Skeletal muscle satellite cell (primary cell): ENCODE data around the gene EVC2.
A peak's percentile ranks its signal among the peaks of the same experiment; 100 is the strongest.

Experiments
- H3K27me3 ChIP-seq: 2 replicates; pipeline ENCODE4 v1.7.0; 2013; ENCODE audit warnings: low read length; ENCODE audit not compliant: control insufficient read depth, insufficient read depth
- H3K36me3 ChIP-seq: 2 replicates; pipeline ENCODE4 v1.7.0; 2013; ENCODE audit warnings: mild to moderate bottlenecking, control low read depth, low read length; ENCODE audit not compliant: insufficient read depth
- H3K4me1 ChIP-seq: 2 replicates; pipeline ENCODE4 v1.7.0; 2013; ENCODE audit warnings: low read length; ENCODE audit not compliant: control insufficient read depth, insufficient read depth
- H3K4me2 ChIP-seq: 2 replicates; pipeline ENCODE4 v1.7.0; 2013; ENCODE audit warnings: mild to moderate bottlenecking, low read length
- H3K4me3 ChIP-seq: 2 replicates; pipeline ENCODE4 v1.7.0; 2013; ENCODE audit warnings: low read length
- H3K9ac ChIP-seq: 2 replicates; pipeline ENCODE4 v1.7.0; 2013; ENCODE audit warnings: mild to moderate bottlenecking, low read depth, low read length, moderate library complexity
- H3K9me3 ChIP-seq: replicated peaks from 2 replicates; pipeline ENCODE4 v1.7.0; 2013; ENCODE audit warnings: mild to moderate bottlenecking, control low read depth, low read length

EVC2 gene

GRCh38 chr4:5710065-5710960, 2.0 kb upstream of the EVC2 start:
- Histone ChIP-seq H3K9ac (peak overlapping the region; percentile 88), H3K4me1 (peaks cover 56% of the 10 kb centered on the region), H3K27me3 (no peaks in the 10 kb centered on the region)

GRCh38 chr4:5709207-5709575, 832 bp upstream of the EVC2 start:
- peak overlapping the region; percentile 97 for H3K4me2 ChIP-seq
- H3K4me3 ChIP-seq: peak overlapping the region; percentile 85
- H3K27me3 ChIP-seq: no peaks in the 10 kb centered on the region
- peaks cover 16% of the 10 kb centered on the region for H3K36me3 ChIP-seq
- peak overlapping the region; percentile 94 for H3K9ac ChIP-seq
- peaks cover 56% of the 10 kb centered on the region for H3K4me1 ChIP-seq
- H3K9me3 ChIP-seq: no peaks in the 10 kb centered on the region

More at GRCh38 chr4:5710065-5710960, 2.0 kb upstream of the EVC2 start:
- peak overlapping the region; percentile 97 for H3K4me2 ChIP-seq
- peak overlapping the region; percentile 85 for H3K4me3 ChIP-seq
- H3K36me3 ChIP-seq: peaks cover 17% of the 10 kb centered on the region
- peaks cover 5% of the 10 kb centered on the region for H3K9me3 ChIP-seq

- Histone ChIP-seq H3K4me3 (peak overlapping the region; percentile 85), H3K9ac (peak overlapping the region; percentile 94), H3K27me3 (no peaks in the 10 kb centered on the region)
Measured at GRCh38 chr4:5707778-5708448, 446 bp downstream of the EVC2 start.

GRCh38 chr4:5707366-5707765, 993 bp downstream of the EVC2 start:
- Histone ChIP-seq H3K4me1 (peaks cover 48% of the 10 kb centered on the region), H3K4me2 (peak overlapping the region; percentile 97), H3K9me3 (no peaks in the 10 kb centered on the region), H3K4me3 (peak overlapping the region; percentile 85), H3K27me3 (no peaks in the 10 kb centered on the region), H3K9ac (peak overlapping the region; percentile 94), H3K36me3 (peaks cover 17% of the 10 kb centered on the region)

More at GRCh38 chr4:5707778-5708448, 446 bp downstream of the EVC2 start:
- no peaks in the 10 kb centered on the region for H3K9me3 ChIP-seq
- peak overlapping the region; percentile 97 for H3K4me2 ChIP-seq
- H3K36me3 ChIP-seq: peaks cover 17% of the 10 kb centered on the region
- peaks cover 54% of the 10 kb centered on the region for H3K4me1 ChIP-seq

- Histone ChIP-seq H3K4me3 (peak overlapping the region; percentile 85), H3K27me3 (no peaks in the 10 kb centered on the region)
Measured at GRCh38 chr4:5706486-5707290, 1.7 kb downstream of the EVC2 start.

GRCh38 chr4:5705647-5706320, 2.6 kb downstream of the EVC2 start:
- Histone ChIP-seq H3K9me3 (no peaks in the 10 kb centered on the region), H3K27me3 (no peaks in the 10 kb centered on the region), H3K4me1 (peaks cover 41% of the 10 kb centered on the region), H3K9ac (no peak overlapping the region), H3K4me3 (no peak overlapping the region), H3K36me3 (peaks cover 24% of the 10 kb centered on the region), H3K4me2 (no peak overlapping the region)

More at GRCh38 chr4:5706486-5707290, 1.7 kb downstream of the EVC2 start:
- H3K9ac ChIP-seq: no peak overlapping the region
- peaks cover 43% of the 10 kb centered on the region for H3K4me1 ChIP-seq
- H3K9me3 ChIP-seq: no peaks in the 10 kb centered on the region
- H3K4me2 ChIP-seq: peak overlapping the region; percentile 97
- H3K36me3 ChIP-seq: peaks cover 19% of the 10 kb centered on the region

GRCh38 chr4:5704276-5704675, 4.1 kb downstream of the EVC2 start:
- H3K9me3 ChIP-seq: no peaks in the 10 kb centered on the region
- H3K4me3 ChIP-seq: no peak overlapping the region
- H3K9ac ChIP-seq: no peak overlapping the region
- H3K27me3 ChIP-seq: no peaks in the 10 kb centered on the region
- H3K36me3 ChIP-seq: peaks cover 33% of the 10 kb centered on the region
- H3K4me2 ChIP-seq: no peak overlapping the region
- H3K4me1 ChIP-seq: peaks cover 26% of the 10 kb centered on the region

GRCh38 chr4:5703831-5704230, 4.5 kb downstream of the EVC2 start:
- Histone ChIP-seq H3K4me3 (no peak overlapping the region), H3K9me3 (no peaks in the 10 kb centered on the region), H3K4me1 (peaks cover 21% of the 10 kb centered on the region), H3K4me2 (no peak overlapping the region), H3K9ac (no peak overlapping the region), H3K36me3 (peaks cover 38% of the 10 kb centered on the region), H3K27me3 (no peaks in the 10 kb centered on the region)

GRCh38 chr4:5701971-5702370, 6.4 kb downstream of the EVC2 start:
- H3K36me3 ChIP-seq: peaks cover 47% of the 10 kb centered on the region
- no peaks in the 10 kb centered on the region for H3K9me3 ChIP-seq

GRCh38 chr4:5700459-5700858, 7.9 kb downstream of the EVC2 start:
- H3K36me3 ChIP-seq: peaks cover 62% of the 10 kb centered on the region
- H3K4me2 ChIP-seq: no peak overlapping the region
- no peaks in the 10 kb centered on the region for H3K27me3 ChIP-seq
- no peaks in the 10 kb centered on the region for H3K9me3 ChIP-seq
- no peaks in the 10 kb centered on the region for H3K4me1 ChIP-seq
- no peak overlapping the region for H3K4me3 ChIP-seq
- H3K9ac ChIP-seq: no peak overlapping the region

More at GRCh38 chr4:5701971-5702370, 6.4 kb downstream of the EVC2 start:
- H3K4me3 ChIP-seq: no peak overlapping the region
- H3K4me2 ChIP-seq: no peak overlapping the region
- no peak overlapping the region for H3K9ac ChIP-seq
- H3K4me1 ChIP-seq: peaks cover 6% of the 10 kb centered on the region
- no peaks in the 10 kb centered on the region for H3K27me3 ChIP-seq
